ENCODE data around the gene ATXN1. TPM values are rescaled to one million over a fixed set of nuclear protein-coding genes. Genes with fewer than 3 reads are reported as not detected.
A peak's percentile ranks its signal among the peaks of the same experiment; 100 is the strongest.

The ATXN1 gene
- total and polyA plus RNA-seq, 2 of the 13 experiments (the other 11 are each of a cell fraction or from before 2014, with no cell fraction given): 20.7 to 39.5 TPM

DNA sequence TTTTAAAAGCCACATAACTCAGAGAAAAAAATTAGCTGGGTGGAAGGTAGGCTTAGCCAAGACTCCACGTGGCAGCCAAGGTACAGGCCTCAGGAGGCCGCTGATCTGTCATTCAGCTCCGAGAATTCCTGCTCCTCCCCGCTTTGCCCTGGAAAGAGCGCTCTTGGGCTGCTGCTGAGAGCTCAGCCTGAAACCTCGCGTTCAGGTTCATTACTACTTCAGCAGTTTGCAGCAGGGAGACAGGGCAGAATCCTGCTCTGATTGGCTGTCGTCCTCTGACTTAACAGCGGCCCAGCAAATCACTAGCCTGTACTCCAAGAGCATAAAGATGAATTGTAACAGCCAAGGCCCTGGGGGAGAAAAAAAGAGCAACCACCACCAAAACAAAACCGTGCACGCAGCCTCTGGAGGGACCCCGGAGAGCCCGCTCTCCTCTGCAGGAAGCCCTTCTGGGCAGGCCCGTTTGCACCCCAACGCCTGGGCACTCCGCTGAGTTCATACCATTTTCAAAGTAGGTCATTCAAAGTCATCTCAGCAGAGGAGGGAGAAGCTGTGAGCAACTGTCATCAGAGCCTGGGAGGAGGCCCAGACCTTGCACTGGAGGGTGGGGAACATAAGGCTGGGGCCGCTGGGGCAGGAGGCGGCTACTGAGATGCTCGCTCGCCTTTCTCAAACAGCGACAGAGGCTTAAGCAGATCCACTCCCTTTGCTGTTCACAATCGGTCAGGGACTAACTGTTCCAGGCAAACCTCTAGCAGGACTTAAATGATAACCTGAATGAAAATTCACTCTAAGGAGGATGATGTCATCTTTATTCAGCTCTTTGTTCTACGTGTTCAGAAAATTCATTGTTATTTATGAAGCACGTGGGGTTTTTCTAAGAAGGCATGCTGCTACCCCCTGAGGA, 42.3 kb upstream of the ATXN1 start (continued):
- TF ChIP-seq, protein P1, sequence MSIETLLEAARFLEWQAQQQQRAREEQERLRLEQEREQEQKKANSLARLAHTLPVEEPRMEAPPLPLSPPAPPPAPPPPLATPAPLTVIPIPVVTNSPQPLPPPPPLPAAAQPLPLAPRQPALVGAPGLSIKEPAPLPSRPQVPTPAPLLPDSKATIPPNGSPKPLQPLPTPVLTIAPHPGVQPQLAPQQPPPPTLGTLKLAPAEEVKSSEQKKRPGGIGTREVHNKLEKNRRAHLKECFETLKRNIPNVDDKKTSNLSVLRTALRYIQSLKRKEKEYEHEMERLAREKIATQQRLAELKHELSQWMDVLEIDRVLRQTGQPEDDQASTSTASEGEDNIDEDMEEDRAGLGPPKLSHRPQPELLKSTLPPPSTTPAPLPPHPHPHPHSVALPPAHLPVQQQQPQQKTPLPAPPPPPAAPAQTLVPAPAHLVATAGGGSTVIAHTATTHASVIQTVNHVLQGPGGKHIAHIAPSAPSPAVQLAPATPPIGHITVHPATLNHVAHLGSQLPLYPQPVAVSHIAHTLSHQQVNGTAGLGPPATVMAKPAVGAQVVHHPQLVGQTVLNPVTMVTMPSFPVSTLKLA (IDR thresholded peaks at IDR 0.05): no peak
- TF ChIP-seq, protein P2, sequence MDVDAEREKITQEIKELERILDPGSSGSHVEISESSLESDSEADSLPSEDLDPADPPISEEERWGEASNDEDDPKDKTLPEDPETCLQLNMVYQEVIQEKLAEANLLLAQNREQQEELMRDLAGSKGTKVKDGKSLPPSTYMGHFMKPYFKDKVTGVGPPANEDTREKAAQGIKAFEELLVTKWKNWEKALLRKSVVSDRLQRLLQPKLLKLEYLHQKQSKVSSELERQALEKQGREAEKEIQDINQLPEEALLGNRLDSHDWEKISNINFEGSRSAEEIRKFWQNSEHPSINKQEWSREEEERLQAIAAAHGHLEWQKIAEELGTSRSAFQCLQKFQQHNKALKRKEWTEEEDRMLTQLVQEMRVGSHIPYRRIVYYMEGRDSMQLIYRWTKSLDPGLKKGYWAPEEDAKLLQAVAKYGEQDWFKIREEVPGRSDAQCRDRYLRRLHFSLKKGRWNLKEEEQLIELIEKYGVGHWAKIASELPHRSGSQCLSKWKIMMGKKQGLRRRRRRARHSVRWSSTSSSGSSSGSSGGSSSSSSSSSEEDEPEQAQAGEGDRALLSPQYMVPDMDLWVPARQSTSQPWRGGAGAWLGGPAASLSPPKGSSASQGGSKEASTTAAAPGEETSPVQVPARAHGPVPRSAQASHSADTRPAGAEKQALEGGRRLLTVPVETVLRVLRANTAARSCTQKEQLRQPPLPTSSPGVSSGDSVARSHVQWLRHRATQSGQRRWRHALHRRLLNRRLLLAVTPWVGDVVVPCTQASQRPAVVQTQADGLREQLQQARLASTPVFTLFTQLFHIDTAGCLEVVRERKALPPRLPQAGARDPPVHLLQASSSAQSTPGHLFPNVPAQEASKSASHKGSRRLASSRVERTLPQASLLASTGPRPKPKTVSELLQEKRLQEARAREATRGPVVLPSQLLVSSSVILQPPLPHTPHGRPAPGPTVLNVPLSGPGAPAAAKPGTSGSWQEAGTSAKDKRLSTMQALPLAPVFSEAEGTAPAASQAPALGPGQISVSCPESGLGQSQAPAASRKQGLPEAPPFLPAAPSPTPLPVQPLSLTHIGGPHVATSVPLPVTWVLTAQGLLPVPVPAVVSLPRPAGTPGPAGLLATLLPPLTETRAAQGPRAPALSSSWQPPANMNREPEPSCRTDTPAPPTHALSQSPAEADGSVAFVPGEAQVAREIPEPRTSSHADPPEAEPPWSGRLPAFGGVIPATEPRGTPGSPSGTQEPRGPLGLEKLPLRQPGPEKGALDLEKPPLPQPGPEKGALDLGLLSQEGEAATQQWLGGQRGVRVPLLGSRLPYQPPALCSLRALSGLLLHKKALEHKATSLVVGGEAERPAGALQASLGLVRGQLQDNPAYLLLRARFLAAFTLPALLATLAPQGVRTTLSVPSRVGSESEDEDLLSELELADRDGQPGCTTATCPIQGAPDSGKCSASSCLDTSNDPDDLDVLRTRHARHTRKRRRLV (CRISPR knock-in tag; IDR thresholded peaks at IDR 0.05): no peak
- TF ChIP-seq, protein P3, sequence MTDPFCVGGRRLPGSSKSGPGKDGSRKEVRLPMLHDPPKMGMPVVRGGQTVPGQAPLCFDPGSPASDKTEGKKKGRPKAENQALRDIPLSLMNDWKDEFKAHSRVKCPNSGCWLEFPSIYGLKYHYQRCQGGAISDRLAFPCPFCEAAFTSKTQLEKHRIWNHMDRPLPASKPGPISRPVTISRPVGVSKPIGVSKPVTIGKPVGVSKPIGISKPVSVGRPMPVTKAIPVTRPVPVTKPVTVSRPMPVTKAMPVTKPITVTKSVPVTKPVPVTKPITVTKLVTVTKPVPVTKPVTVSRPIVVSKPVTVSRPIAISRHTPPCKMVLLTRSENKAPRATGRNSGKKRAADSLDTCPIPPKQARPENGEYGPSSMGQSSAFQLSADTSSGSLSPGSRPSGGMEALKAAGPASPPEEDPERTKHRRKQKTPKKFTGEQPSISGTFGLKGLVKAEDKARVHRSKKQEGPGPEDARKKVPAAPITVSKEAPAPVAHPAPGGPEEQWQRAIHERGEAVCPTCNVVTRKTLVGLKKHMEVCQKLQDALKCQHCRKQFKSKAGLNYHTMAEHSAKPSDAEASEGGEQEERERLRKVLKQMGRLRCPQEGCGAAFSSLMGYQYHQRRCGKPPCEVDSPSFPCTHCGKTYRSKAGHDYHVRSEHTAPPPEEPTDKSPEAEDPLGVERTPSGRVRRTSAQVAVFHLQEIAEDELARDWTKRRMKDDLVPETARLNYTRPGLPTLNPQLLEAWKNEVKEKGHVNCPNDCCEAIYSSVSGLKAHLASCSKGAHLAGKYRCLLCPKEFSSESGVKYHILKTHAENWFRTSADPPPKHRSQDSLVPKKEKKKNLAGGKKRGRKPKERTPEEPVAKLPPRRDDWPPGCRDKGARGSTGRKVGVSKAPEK (CRISPR knock-in tag; IDR thresholded peaks at IDR 0.05; ENCODE audit: borderline replicate concordance): no peak
- TF ChIP-seq, protein P4, sequence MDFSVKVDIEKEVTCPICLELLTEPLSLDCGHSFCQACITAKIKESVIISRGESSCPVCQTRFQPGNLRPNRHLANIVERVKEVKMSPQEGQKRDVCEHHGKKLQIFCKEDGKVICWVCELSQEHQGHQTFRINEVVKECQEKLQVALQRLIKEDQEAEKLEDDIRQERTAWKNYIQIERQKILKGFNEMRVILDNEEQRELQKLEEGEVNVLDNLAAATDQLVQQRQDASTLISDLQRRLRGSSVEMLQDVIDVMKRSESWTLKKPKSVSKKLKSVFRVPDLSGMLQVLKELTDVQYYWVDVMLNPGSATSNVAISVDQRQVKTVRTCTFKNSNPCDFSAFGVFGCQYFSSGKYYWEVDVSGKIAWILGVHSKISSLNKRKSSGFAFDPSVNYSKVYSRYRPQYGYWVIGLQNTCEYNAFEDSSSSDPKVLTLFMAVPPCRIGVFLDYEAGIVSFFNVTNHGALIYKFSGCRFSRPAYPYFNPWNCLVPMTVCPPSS (IDR thresholded peaks at IDR 0.05): no peak
- TF ChIP-seq HCFC1 (IDR thresholded peaks at IDR 0.05; ENCODE audit: low read depth, low read length) (no peak), RORA (CRISPR knock-in tag; IDR thresholded peaks at IDR 0.05) (no peak), ZNF83 (CRISPR knock-in tag; IDR thresholded peaks at IDR 0.05; ENCODE audit: borderline replicate concordance) (no peak), ZNF143 (CRISPR knock-in tag; IDR thresholded peaks at IDR 0.05) (no peak)
- TF ChIP-seq, protein P5, sequence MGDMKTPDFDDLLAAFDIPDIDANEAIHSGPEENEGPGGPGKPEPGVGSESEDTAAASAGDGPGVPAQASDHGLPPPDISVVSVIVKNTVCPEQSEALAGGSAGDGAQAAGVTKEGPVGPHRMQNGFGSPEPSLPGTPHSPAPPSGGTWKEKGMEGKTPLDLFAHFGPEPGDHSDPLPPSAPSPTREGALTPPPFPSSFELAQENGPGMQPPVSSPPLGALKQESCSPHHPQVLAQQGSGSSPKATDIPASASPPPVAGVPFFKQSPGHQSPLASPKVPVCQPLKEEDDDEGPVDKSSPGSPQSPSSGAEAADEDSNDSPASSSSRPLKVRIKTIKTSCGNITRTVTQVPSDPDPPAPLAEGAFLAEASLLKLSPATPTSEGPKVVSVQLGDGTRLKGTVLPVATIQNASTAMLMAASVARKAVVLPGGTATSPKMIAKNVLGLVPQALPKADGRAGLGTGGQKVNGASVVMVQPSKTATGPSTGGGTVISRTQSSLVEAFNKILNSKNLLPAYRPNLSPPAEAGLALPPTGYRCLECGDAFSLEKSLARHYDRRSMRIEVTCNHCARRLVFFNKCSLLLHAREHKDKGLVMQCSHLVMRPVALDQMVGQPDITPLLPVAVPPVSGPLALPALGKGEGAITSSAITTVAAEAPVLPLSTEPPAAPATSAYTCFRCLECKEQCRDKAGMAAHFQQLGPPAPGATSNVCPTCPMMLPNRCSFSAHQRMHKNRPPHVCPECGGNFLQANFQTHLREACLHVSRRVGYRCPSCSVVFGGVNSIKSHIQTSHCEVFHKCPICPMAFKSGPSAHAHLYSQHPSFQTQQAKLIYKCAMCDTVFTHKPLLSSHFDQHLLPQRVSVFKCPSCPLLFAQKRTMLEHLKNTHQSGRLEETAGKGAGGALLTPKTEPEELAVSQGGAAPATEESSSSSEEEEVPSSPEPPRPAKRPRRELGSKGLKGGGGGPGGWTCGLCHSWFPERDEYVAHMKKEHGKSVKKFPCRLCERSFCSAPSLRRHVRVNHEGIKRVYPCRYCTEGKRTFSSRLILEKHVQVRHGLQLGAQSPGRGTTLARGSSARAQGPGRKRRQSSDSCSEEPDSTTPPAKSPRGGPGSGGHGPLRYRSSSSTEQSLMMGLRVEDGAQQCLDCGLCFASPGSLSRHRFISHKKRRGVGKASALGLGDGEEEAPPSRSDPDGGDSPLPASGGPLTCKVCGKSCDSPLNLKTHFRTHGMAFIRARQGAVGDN (CRISPR knock-in tag; IDR thresholded peaks at IDR 0.05): peak; percentile 35
- TF ChIP-seq, protein P6, sequence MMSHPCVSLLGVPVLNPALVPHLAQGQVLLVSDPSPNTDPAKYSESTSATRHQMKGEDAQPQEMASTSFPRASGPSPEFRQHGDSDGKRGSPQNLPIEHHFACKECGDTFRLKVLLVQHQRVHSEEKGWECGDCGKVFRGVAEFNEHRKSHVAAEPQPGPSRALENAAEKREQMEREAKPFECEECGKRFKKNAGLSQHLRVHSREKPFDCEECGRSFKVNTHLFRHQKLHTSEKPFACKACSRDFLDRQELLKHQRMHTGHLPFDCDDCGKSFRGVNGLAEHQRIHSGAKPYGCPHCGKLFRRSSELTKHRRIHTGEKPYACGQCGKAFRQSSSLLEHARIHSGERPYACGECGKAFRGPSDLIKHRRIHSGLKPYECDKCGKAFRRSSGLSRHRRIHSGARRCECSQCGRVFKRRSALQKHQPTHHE (CRISPR knock-in tag; IDR thresholded peaks at IDR 0.05; ENCODE audit: borderline replicate concordance): no peak
